PC-9 (cell line): Measurements from ENCODE around the gene PLA2G15. TPM values are rescaled to one million over a fixed set of nuclear protein-coding genes. Genes with fewer than 3 reads are reported as not detected.

Experiments used
- BruUV-seq: library from RNA; stranded (reverse); fragments of 400-500 nt; replicated peaks from 2 replicates; lab custom pipeline; 2021; lab: Mats Ljungman, UMichigan
- CTCF ChIA-PET: fragments of 300-600 bp; sonication (Branson Sonifier 250); formaldehyde crosslinking; loops from one replicate; lab custom pipeline; 2022; ENCODE audit warnings: antibody characterized with exemption; lab: Charles Lee
- POLR2A ChIA-PET: fragments of 300-600 bp; sonication (Branson Sonifier 250); formaldehyde crosslinking; loops from one replicate; lab custom pipeline; 2022; ENCODE audit warnings: antibody characterized with exemption; ENCODE audit not compliant: unreplicated experiment; lab: Charles Lee
- DNase-seq, 2 experiments: peaks; one replicate each; pipeline versions ENCODE4 v3.0.0 to v3.0.0-alpha.2; 2015 to 2022; ENCODE audit warnings: mixed read lengths in 1 of 2
- H2AFZ ChIP-seq: fragments of 200-600 bp; sonication (generic); 2 replicates; pipeline ENCODE4 v1.8.1; 2017; ENCODE audit warnings: antibody characterized with exemption
- H3F3A ChIP-seq: fragments of 200-600 bp; sonication (generic); 2 replicates; pipeline ENCODE4 v1.8.1; 2017; ENCODE audit warnings: antibody characterized with exemption, mild to moderate bottlenecking, low read depth; ENCODE audit not compliant: insufficient read depth
- H3K27ac ChIP-seq: fragments of 200-600 bp; sonication (generic); 2 replicates; pipeline ENCODE4 v1.6.1; 2016; ENCODE audit warnings: mixed run types
- H3K27me3 ChIP-seq: fragments of 200-600 bp; sonication (generic); 2 replicates; pipeline ENCODE4 v1.6.1; 2016; ENCODE audit warnings: low read depth, mixed run types; ENCODE audit not compliant: insufficient read depth
- H3K36me3 ChIP-seq: fragments of 200-600 bp; sonication (generic); 2 replicates; pipeline ENCODE4 v1.6.1; 2016; ENCODE audit warnings: low read depth, mixed run types
- H3K4me1 ChIP-seq: fragments of 200-600 bp; sonication (generic); replicated peaks from 2 replicates; pipeline ENCODE4 v1.6.1; 2016; ENCODE audit warnings: mixed run types; ENCODE audit not compliant: insufficient read depth
- H3K4me2 ChIP-seq: fragments of 200-600 bp; sonication (generic); 2 replicates; pipeline ENCODE4 v1.6.1; 2017; ENCODE audit warnings: mixed run types
- H3K4me3 ChIP-seq: fragments of 200-600 bp; sonication (generic); 2 replicates; pipeline ENCODE4 v1.6.1; 2016; ENCODE audit warnings: mixed run types
- H3K79me2 ChIP-seq: fragments of 200-600 bp; sonication (generic); 2 replicates; pipeline ENCODE4 v1.6.1; 2017; ENCODE audit warnings: low read depth, mixed run types
- H3K9me2 ChIP-seq: fragments of 200-600 bp; sonication (generic); 2 replicates; pipeline ENCODE4 v1.8.1; 2017; ENCODE audit warnings: mild to moderate bottlenecking; ENCODE audit not compliant: insufficient read depth
- H3K9me3 ChIP-seq: fragments of 200-600 bp; sonication (generic); 2 replicates; pipeline ENCODE4 v1.8.1; 2016; ENCODE audit warnings: low read depth; ENCODE audit not compliant: insufficient read depth
- H4K20me1 ChIP-seq: fragments of 200-600 bp; sonication (generic); 2 replicates; pipeline ENCODE4 v1.8.1; 2017; ENCODE audit not compliant: insufficient read depth
- CTCF ChIP-seq: fragments of 200-600 bp; sonication (generic); conservative IDR thresholded peaks from 2 replicates; pipeline ENCODE4 v1.6.1; 2017; ENCODE audit warnings: mixed run types, antibody characterized with exemption, mild to moderate bottlenecking, moderate library complexity
- EZH2 ChIP-seq: fragments of 200-600 bp; sonication (generic); IDR thresholded peaks from 2 replicates; pipeline ENCODE4 v1.8.0; 2017; ENCODE audit warnings: antibody characterized with exemption, low read depth
- intact Hi-C: fragments of 100-400 bp; cut with micrococcal nuclease; formaldehyde crosslinking; loops from one replicate; pipeline ENCODE4 v1.10.0; 2022; ENCODE audit not compliant: unreplicated experiment
- total RNA-seq: library from RNA; stranded (reverse); gene quantifications from 2 replicates; pipeline ENCODE4 v1.2.3, GENCODE V29; 2021

Gene PLA2G15
- total RNA-seq, 1 experiment from 2014 or later, result 14.0 TPM

GRCh38 chr16:68285683-68286082 lies 40.5 kb downstream of the PLA2G15 start:
- Histone ChIP-seq H3F3A (no peaks in the 10 kb centered on the region), H3K27ac (no peak overlapping the region), H3K9me3 (no peaks in the 10 kb centered on the region), H3K36me3 (no peaks in the 10 kb centered on the region), H3K9me2 (no peaks in the 10 kb centered on the region), H3K4me1 (0 out of 2 replicates have a peak, but pooled peaks cover 7% of the 10 kb centered on the region), H3K4me3 (no peak overlapping the region), H3K79me2 (no peaks in the 10 kb centered on the region), H4K20me1 (peaks cover 4% of the 10 kb centered on the region), H3K4me2 (no peak overlapping the region), H3K27me3 (no peaks in the 10 kb centered on the region), H2AFZ (no peak overlapping the region)
- no peak for DNase-seq
- ChIA-PET CTCF (interaction anchor here (0.7 kb wide), 1 partner anchor 136 kb away, joined by 8 read pairs; no protein-coding TSS in a partner anchor), POLR2A (no interaction called here)
- no peak for TF ChIP-seq EZH2
- TF ChIP-seq CTCF, result no peak
- BruUV-seq, result no TSS peak
- intact Hi-C loops, result no loop called here

- H3K9me2 ChIP-seq, result no peaks in the 10 kb centered on the region
- H2AFZ ChIP-seq, result no peak overlapping the region
- no peak overlapping the region for H3K4me2 ChIP-seq
- 0 out of 2 replicates have a peak, but pooled peaks cover 4% of the 10 kb centered on the region for H3K36me3 ChIP-seq
- no peak overlapping the region for H3K27ac ChIP-seq
- peaks cover 4% of the 10 kb centered on the region for H4K20me1 ChIP-seq
- POLR2A ChIA-PET, result interaction anchor here (0.6 kb wide), 1 partner anchor 567 kb away, joined by 3 read pairs; no protein-coding TSS in a partner anchor
- no peaks in the 10 kb centered on the region for H3K9me3 ChIP-seq
- intact Hi-C loops, result no loop called here
- H3K79me2 ChIP-seq, result no peaks in the 10 kb centered on the region
- no peak overlapping the region for H3K4me3 ChIP-seq
- no peaks in the 10 kb centered on the region for H3K27me3 ChIP-seq
- H3F3A ChIP-seq, result no peaks in the 10 kb centered on the region
- no peak for TF ChIP-seq CTCF
- no peak for TF ChIP-seq EZH2
- BruUV-seq, result no TSS peak
- DNase-seq, result no peak
- H3K4me1 ChIP-seq, result 0 out of 2 replicates have a peak, but pooled peaks cover 7% of the 10 kb centered on the region
- CTCF ChIA-PET, result interaction anchor here (0.7 kb wide), 1 partner anchor 135 kb away, joined by 8 read pairs; no protein-coding TSS in a partner anchor
These were observed 41.2 kb downstream of the PLA2G15 start for GRCh38 chr16:68286153-68287074.

GRCh38 chr16:68287276-68288251 lies 42.4 kb downstream of the PLA2G15 start:
- no peak overlapping the region for H3K4me3 ChIP-seq
- H3K27me3 ChIP-seq, result no peaks in the 10 kb centered on the region
- intact Hi-C loops, result no loop called here
- no peak overlapping the region for H2AFZ ChIP-seq
- peak; percentile 36 to 63 for DNase-seq
- no peaks in the 10 kb centered on the region for H3F3A ChIP-seq
- no peaks in the 10 kb centered on the region for H3K79me2 ChIP-seq
- H3K9me2 ChIP-seq, result no peaks in the 10 kb centered on the region
- POLR2A ChIA-PET, result interaction anchor here (0.7 kb wide), 1 partner anchor 56 kb away, joined by 3 read pairs; no protein-coding TSS in a partner anchor
- no peak overlapping the region for H3K4me2 ChIP-seq
- H3K27ac ChIP-seq, result no peak overlapping the region
- CTCF ChIA-PET, result interaction anchor here (0.5 kb wide), 1 partner anchor 32 kb away, joined by 3 read pairs; no protein-coding TSS in a partner anchor
- H3K36me3 ChIP-seq, result 0 out of 2 replicates have a peak, but pooled peaks cover 4% of the 10 kb centered on the region
- no peak for TF ChIP-seq EZH2
- no peak for TF ChIP-seq CTCF
- H3K9me3 ChIP-seq, result no peaks in the 10 kb centered on the region
- H3K4me1 ChIP-seq, result 0 out of 2 replicates have a peak, but pooled peaks cover 7% of the 10 kb centered on the region
- BruUV-seq, result no TSS peak
- peaks cover 7% of the 10 kb centered on the region for H4K20me1 ChIP-seq
